Measurements from ENCODE around the gene SMARCAL1. TPM values are rescaled to one million over a fixed set of nuclear protein-coding genes. Genes with fewer than 3 reads are reported as not detected.
A peak's percentile ranks its signal among the peaks of the same experiment; 100 is the strongest.

The SMARCAL1 gene
- polyA plus RNA-seq, 1 of the 3 experiments (the other 2 are of a cell fraction): 27.0 TPM

DNA sequence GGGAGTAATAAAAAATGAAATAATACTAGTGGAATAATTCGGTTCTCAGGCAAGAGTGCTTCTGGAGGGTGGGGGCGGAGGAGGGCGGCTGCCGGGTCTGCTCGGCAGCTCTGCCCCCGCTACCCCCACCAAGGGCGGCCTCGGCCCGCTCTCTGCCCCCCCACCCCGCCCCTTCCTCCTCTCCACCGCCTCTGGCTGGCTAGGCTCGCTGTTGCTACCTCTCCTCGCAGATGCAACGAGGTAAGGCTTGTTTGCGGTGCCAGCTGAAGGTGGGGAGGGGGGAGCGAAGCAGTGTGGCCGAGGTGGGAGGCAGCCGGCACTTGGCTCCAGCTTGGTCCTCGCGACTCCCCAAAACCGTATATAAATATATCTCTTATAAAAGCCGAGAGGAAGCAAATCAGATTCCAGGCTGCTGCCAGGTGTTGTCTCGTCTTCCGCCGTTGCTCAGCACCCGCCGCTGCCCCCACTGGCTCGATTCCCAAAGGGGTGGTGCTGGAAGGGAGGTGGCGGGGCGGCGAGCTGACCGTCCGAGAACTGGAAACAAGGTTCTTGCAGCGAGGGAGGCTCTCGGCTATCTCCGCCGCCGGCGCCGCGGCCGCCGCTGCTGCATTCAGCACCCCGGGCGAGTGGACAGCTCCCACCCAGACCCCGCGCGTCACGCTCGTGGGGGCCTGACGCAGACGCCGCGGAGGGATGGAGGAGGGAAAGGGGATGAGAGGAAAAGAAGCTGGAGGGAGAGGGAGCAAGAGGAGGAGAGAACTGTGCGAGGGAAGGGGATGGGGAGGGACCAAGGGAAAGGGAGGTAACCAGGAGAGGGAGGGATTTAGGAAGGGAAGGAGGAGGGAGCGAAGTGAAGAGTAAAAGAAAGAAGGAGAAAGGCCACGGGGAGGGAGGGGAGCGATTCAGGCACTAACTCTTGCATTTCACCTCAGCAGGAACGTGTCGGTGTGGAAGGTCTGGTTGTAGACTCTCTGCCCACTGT is 40.3 kb upstream of the SMARCAL1 start, which contains the start of gene MARCHF4 (continued):
- TF ChIP-seq, protein P1, sequence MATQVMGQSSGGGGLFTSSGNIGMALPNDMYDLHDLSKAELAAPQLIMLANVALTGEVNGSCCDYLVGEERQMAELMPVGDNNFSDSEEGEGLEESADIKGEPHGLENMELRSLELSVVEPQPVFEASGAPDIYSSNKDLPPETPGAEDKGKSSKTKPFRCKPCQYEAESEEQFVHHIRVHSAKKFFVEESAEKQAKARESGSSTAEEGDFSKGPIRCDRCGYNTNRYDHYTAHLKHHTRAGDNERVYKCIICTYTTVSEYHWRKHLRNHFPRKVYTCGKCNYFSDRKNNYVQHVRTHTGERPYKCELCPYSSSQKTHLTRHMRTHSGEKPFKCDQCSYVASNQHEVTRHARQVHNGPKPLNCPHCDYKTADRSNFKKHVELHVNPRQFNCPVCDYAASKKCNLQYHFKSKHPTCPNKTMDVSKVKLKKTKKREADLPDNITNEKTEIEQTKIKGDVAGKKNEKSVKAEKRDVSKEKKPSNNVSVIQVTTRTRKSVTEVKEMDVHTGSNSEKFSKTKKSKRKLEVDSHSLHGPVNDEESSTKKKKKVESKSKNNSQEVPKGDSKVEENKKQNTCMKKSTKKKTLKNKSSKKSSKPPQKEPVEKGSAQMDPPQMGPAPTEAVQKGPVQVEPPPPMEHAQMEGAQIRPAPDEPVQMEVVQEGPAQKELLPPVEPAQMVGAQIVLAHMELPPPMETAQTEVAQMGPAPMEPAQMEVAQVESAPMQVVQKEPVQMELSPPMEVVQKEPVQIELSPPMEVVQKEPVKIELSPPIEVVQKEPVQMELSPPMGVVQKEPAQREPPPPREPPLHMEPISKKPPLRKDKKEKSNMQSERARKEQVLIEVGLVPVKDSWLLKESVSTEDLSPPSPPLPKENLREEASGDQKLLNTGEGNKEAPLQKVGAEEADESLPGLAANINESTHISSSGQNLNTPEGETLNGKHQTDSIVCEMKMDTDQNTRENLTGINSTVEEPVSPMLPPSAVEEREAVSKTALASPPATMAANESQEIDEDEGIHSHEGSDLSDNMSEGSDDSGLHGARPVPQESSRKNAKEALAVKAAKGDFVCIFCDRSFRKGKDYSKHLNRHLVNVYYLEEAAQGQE (IDR thresholded peaks at IDR 0.05; ENCODE audit: low read depth, low read length): peak; percentile 100

DNA sequence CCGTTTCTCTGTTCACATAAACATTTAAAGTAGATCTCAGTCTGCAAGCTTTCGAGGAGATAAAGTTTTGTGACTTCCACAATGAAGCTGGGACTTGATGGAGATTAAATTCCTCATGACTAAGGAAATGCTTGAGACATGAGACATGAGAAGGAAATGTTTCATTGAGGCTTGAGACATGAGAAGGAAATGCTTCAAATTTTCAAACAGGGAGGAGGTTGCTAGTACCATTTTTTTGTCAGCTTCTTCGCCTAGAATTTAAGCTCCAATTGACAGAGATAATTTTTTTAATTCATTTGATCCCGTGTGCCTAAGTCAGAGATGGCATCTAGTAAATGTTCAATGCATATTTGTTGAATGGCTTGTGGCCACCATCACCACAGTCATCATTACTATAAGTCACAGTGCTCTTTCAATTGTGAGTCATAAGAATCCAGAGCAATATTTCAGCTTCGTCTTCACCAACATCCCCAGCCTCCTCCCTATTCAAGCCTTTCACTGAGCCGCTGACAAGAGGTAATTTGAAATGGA is 39.5 kb upstream of the SMARCAL1 start:
- H2AFZ ChIP-seq (ENCODE audit: low read depth): no peak overlapping the region
- H3K4me2 ChIP-seq: peak overlapping the region; percentile 82
- H3K9me2 ChIP-seq: no peaks in the 10 kb centered on the region
- CTCF ChIA-PET: interaction anchor here (0.7 to 1.5 kb wide), 6 partner anchors 17 to 263 kb away, joined by 3 to 5 read pairs (median 4); no protein-coding TSS in a partner anchor
- peak overlapping the region; percentile 60 to 65 for H3K4me3 ChIP-seq (ENCODE audit: low read depth in 2 of 2, low read length in 1 of 2)
- H3K36me3 ChIP-seq (replicated peaks in 1 of 2; ENCODE audit: control insufficient read depth in 1 of 2, insufficient read depth in 2 of 2, low read length in 1 of 2): no peaks in the 10 kb centered on the region
- POLR2A ChIA-PET: interaction anchor here (1.4 to 1.9 kb wide), 2 partner anchors 40 to 127 kb away, joined by 3 to 7 read pairs; partner anchors contain the start of gene SMARCAL1
- 6% methylated on average over 6 of the region's 6 CpGs for WGBS (ENCODE audit: low lambda C conversion rate)
- peaks cover 13 to 21% of the 10 kb centered on the region in 2 experiments; a peak in 3 of 4 replicates for H3K4me1 ChIP-seq (ENCODE audit: control insufficient read depth in 1 of 2, insufficient read depth in 2 of 2, low read depth in 1 of 2, low read length in 1 of 2)
- no peaks in the 10 kb centered on the region for H3K9me3 ChIP-seq
- H3F3A ChIP-seq (replicated peaks; ENCODE audit: insufficient read depth): peaks cover 30% of the 10 kb centered on the region
- DNase-seq: no peak
- peak overlapping the region; percentile 77 to 95 for H3K27ac ChIP-seq (ENCODE audit: low read depth in 2 of 2, low read length in 1 of 2)
- H3K9ac ChIP-seq: peak overlapping the region; percentile 76
- no peaks in the 10 kb centered on the region for H3K27me3 ChIP-seq (ENCODE audit: insufficient read depth)
- peaks cover 37% of the 10 kb centered on the region for H3K79me2 ChIP-seq (ENCODE audit: insufficient read depth)
- H4K20me1 ChIP-seq (ENCODE audit: insufficient read depth): peaks cover 8% of the 10 kb centered on the region
- no peak for TF ChIP-seq CTCF (IDR thresholded peaks at IDR 0.05)
- no peak for TF ChIP-seq MEF2A (IDR thresholded peaks at IDR 0.05; ENCODE audit: borderline replicate concordance, low read depth)
- TF ChIP-seq TAF1 (IDR thresholded peaks at IDR 0.05; ENCODE audit: borderline replicate concordance, low read depth, low read length): no peak
- no peak for TF ChIP-seq MXI1 (IDR thresholded peaks at IDR 0.05; ENCODE audit: low read depth, low read length)
- TF ChIP-seq FOSL2 (IDR thresholded peaks at IDR 0.05; ENCODE audit: borderline replicate concordance, low read depth): peak; percentile 70
- peak; percentile 89 for TF ChIP-seq TEAD4 (IDR thresholded peaks at IDR 0.05; ENCODE audit: borderline replicate concordance, insufficient read depth)
- TF ChIP-seq, protein P2, sequence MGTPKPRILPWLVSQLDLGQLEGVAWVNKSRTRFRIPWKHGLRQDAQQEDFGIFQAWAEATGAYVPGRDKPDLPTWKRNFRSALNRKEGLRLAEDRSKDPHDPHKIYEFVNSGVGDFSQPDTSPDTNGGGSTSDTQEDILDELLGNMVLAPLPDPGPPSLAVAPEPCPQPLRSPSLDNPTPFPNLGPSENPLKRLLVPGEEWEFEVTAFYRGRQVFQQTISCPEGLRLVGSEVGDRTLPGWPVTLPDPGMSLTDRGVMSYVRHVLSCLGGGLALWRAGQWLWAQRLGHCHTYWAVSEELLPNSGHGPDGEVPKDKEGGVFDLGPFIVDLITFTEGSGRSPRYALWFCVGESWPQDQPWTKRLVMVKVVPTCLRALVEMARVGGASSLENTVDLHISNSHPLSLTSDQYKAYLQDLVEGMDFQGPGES (IDR thresholded peaks at IDR 0.05; ENCODE audit: low read depth, low read length): no peak
- TF ChIP-seq NFIC (IDR thresholded peaks at IDR 0.05; ENCODE audit: borderline replicate concordance): peak; percentile 26; the same call in 1 of the 2 replicates
- TF ChIP-seq GATA2 (CRISPR knock-in tag; IDR thresholded peaks at IDR 0.05): no peak
- TF ChIP-seq NRF1 (IDR thresholded peaks at IDR 0.05; ENCODE audit: low read depth, low read length): no peak
- TF ChIP-seq, protein P1 (IDR thresholded peaks at IDR 0.05; ENCODE audit: low read depth, low read length): no peak
- no peak; the same call in 1 of the 2 replicates for TF ChIP-seq FOXM1 (IDR thresholded peaks at IDR 0.05; ENCODE audit: low read depth)
- TF ChIP-seq PBX3 (IDR thresholded peaks at IDR 0.05): peak; percentile 69
- TF ChIP-seq GABPA (IDR thresholded peaks at IDR 0.05; ENCODE audit: low read depth): no peak; the same call in 1 of the 2 replicates
- no peak for TF ChIP-seq ELF1 (IDR thresholded peaks at IDR 0.05)
- no peak for TF ChIP-seq RFX5 (IDR thresholded peaks at IDR 0.05; ENCODE audit: low read length)

Data from SK-N-SH (cell line).